Measurements from ENCODE around the gene RHCE.
"Not testable (repeated sequence)": the region's sequence is repeated elsewhere in the genome, so short reads cannot be mapped to it uniquely, and the experiment has no call there.

Gene RHCE

GRCh38 chr1:25420715-25421114, at the start of gene RHCE:
TSS of gene RHCE (minus strand) at chr1:25420825. CDS start at chr1:25420786, 39 bp downstream.
- not testable (repeated sequence) for H3K9ac ChIP-seq (ENCODE audit: low read length); H3K4me1 ChIP-seq (ENCODE audit: insufficient read depth, low read length); H3K27me3 ChIP-seq (ENCODE audit: control insufficient read depth in 1 of 2, insufficient read depth in 2 of 2, low read length in 2 of 2); H3K36me3 ChIP-seq (ENCODE audit: insufficient read depth, low read length); H3K4me3 ChIP-seq (ENCODE audit: low read depth in 1 of 2, low read length in 2 of 2); H3K27ac ChIP-seq (ENCODE audit: low read depth, low read length); H3K9me3 ChIP-seq (ENCODE audit: low read length)

DNA sequence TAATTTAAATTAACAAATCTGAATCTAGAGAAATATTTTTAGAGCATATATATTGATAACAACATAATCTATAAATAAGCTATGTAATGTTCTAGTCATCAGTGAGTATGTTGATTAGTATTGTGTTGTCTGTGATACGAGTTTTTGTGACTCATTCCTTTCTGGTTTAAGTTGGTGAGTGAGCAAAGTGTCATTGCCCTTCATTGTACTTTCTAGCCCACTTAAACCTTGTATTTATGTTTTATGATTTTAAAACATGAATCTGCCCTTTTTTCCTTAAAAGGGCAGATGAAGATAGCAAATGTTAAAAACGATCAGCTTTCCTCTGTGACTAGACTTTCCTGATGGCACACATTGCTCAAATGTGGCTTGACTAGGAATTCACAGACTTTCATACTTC, 48.6 kb upstream of the RHCE start:
- H3K27ac ChIP-seq (ENCODE audit: low read depth, low read length): no peak overlapping the region
- no peaks in the 10 kb centered on the region for H3K36me3 ChIP-seq (ENCODE audit: insufficient read depth, low read length)
- H3K9me3 ChIP-seq (ENCODE audit: low read length): no peaks in the 10 kb centered on the region
- no peaks in the 10 kb centered on the region for H3K27me3 ChIP-seq (ENCODE audit: control insufficient read depth in 1 of 2, insufficient read depth in 2 of 2, low read length in 2 of 2)
- no peak overlapping the region for H3K9ac ChIP-seq (ENCODE audit: low read length)
- no peak overlapping the region for H3K4me3 ChIP-seq (ENCODE audit: low read depth in 1 of 2, low read length in 2 of 2)
- H3K4me1 ChIP-seq (ENCODE audit: insufficient read depth, low read length): peaks cover 18% of the 10 kb centered on the region

- H3K36me3 ChIP-seq (ENCODE audit: insufficient read depth, low read length): no peaks in the 10 kb centered on the region
- no peaks in the 10 kb centered on the region for H3K9me3 ChIP-seq (ENCODE audit: low read length)
- H3K9ac ChIP-seq (ENCODE audit: low read length): no peak overlapping the region
- peaks cover 18% of the 10 kb centered on the region for H3K4me1 ChIP-seq (ENCODE audit: insufficient read depth, low read length)
- H3K4me3 ChIP-seq (ENCODE audit: low read depth in 1 of 2, low read length in 2 of 2): no peak overlapping the region
- no peak overlapping the region for H3K27ac ChIP-seq (ENCODE audit: low read depth, low read length)
- no peaks in the 10 kb centered on the region for H3K27me3 ChIP-seq (ENCODE audit: control insufficient read depth in 1 of 2, insufficient read depth in 2 of 2, low read length in 2 of 2)
Measured at GRCh38 chr1:25468033-25468432, 47.4 kb upstream of the RHCE start.

- Histone ChIP-seq H3K4me3 (ENCODE audit: low read depth in 1 of 2, low read length in 2 of 2) (no peak overlapping the region), H3K36me3 (ENCODE audit: insufficient read depth, low read length) (no peaks in the 10 kb centered on the region), H3K9me3 (ENCODE audit: low read length) (no peaks in the 10 kb centered on the region), H3K27me3 (ENCODE audit: control insufficient read depth in 1 of 2, insufficient read depth in 2 of 2, low read length in 2 of 2) (no peaks in the 10 kb centered on the region), H3K4me1 (ENCODE audit: insufficient read depth, low read length) (peaks cover 18% of the 10 kb centered on the region), H3K9ac (ENCODE audit: low read length) (no peak overlapping the region), H3K27ac (ENCODE audit: low read depth, low read length) (no peak overlapping the region)
Measured at GRCh38 chr1:25467616-25468015, 47.0 kb upstream of the RHCE start.

- H3K27me3 ChIP-seq (ENCODE audit: control insufficient read depth in 1 of 2, insufficient read depth in 2 of 2, low read length in 2 of 2): no peaks in the 10 kb centered on the region
- no peak overlapping the region for H3K9ac ChIP-seq (ENCODE audit: low read length)
- H3K27ac ChIP-seq (ENCODE audit: low read depth, low read length): no peak overlapping the region
- H3K4me3 ChIP-seq (ENCODE audit: low read depth in 1 of 2, low read length in 2 of 2): no peak overlapping the region
- H3K4me1 ChIP-seq (ENCODE audit: insufficient read depth, low read length): peaks cover 18% of the 10 kb centered on the region
- no peaks in the 10 kb centered on the region for H3K9me3 ChIP-seq (ENCODE audit: low read length)
- H3K36me3 ChIP-seq (ENCODE audit: insufficient read depth, low read length): no peaks in the 10 kb centered on the region
Measured at GRCh38 chr1:25467193-25467592, 46.6 kb upstream of the RHCE start.

- Histone ChIP-seq H3K4me1 (ENCODE audit: insufficient read depth, low read length) (peaks cover 13% of the 10 kb centered on the region), H3K36me3 (ENCODE audit: insufficient read depth, low read length) (peaks cover 18% of the 10 kb centered on the region), H3K9ac (ENCODE audit: low read length) (no peak overlapping the region), H3K4me3 (ENCODE audit: low read depth in 1 of 2, low read length in 2 of 2) (no peak overlapping the region), H3K27ac (ENCODE audit: low read depth, low read length) (no peak overlapping the region), H3K9me3 (ENCODE audit: low read length) (no peaks in the 10 kb centered on the region), H3K27me3 (ENCODE audit: control insufficient read depth in 1 of 2, insufficient read depth in 2 of 2, low read length in 2 of 2) (no peaks in the 10 kb centered on the region)
Measured at GRCh38 chr1:25462732-25463131, 42.1 kb upstream of the RHCE start.

DNA sequence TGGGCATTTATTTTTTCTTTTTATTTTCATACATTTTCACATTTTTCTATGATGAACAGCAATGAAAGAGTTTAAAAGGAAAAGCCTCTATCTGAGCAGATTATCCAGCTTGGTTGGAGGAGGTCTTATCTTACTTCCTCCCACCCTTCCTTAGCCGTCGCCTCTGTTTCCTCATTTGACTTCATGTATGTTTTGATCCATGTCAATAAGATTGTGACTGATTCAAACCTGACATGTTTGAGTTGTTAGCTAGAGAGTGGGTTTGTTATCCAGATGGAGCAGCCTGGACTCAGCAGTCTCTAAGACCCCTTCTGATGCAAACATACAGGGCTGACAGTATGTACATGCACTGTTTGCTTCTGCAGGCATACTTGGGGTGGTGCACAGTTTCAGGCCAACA, 41.2 kb upstream of the RHCE start:
- Histone ChIP-seq H3K9me3 (ENCODE audit: low read length) (no peaks in the 10 kb centered on the region), H3K27ac (ENCODE audit: low read depth, low read length) (no peak overlapping the region), H3K4me3 (ENCODE audit: low read depth in 1 of 2, low read length in 2 of 2) (no peak overlapping the region), H3K4me1 (ENCODE audit: insufficient read depth, low read length) (peaks cover 5% of the 10 kb centered on the region), H3K9ac (ENCODE audit: low read length) (no peak overlapping the region), H3K27me3 (ENCODE audit: control insufficient read depth in 1 of 2, insufficient read depth in 2 of 2, low read length in 2 of 2) (no peaks in the 10 kb centered on the region), H3K36me3 (ENCODE audit: insufficient read depth, low read length) (peaks cover 18% of the 10 kb centered on the region)

GRCh38 chr1:25460816-25461215, 40.2 kb upstream of the RHCE start:
- H3K4me3 ChIP-seq (ENCODE audit: low read depth in 1 of 2, low read length in 2 of 2); H3K4me1 ChIP-seq (ENCODE audit: insufficient read depth, low read length); H3K9me3 ChIP-seq (ENCODE audit: low read length); H3K27ac ChIP-seq (ENCODE audit: low read depth, low read length); H3K9ac ChIP-seq (ENCODE audit: low read length); H3K27me3 ChIP-seq (ENCODE audit: control insufficient read depth in 1 of 2, insufficient read depth in 2 of 2, low read length in 2 of 2): not testable (repeated sequence)
- H3K36me3 ChIP-seq (ENCODE audit: insufficient read depth, low read length): peaks cover 23% of the 10 kb centered on the region

- Histone ChIP-seq H3K27me3 (ENCODE audit: control insufficient read depth in 1 of 2, insufficient read depth in 2 of 2, low read length in 2 of 2) (no peaks in the 10 kb centered on the region), H3K4me1 (ENCODE audit: insufficient read depth, low read length) (peaks cover 5% of the 10 kb centered on the region), H3K36me3 (ENCODE audit: insufficient read depth, low read length) (peaks cover 23% of the 10 kb centered on the region), H3K9ac (ENCODE audit: low read length) (no peak overlapping the region), H3K4me3 (ENCODE audit: low read depth in 1 of 2, low read length in 2 of 2) (no peak overlapping the region), H3K9me3 (ENCODE audit: low read length) (no peaks in the 10 kb centered on the region), H3K27ac (ENCODE audit: low read depth, low read length) (no peak overlapping the region)
Measured at GRCh38 chr1:25460020-25460419, 39.4 kb upstream of the RHCE start.

- Histone ChIP-seq H3K9ac (ENCODE audit: low read length) (no peak overlapping the region), H3K36me3 (ENCODE audit: insufficient read depth, low read length) (peaks cover 23% of the 10 kb centered on the region)
Measured at GRCh38 chr1:25458541-25459298, 38.1 kb upstream of the RHCE start.

DNA sequence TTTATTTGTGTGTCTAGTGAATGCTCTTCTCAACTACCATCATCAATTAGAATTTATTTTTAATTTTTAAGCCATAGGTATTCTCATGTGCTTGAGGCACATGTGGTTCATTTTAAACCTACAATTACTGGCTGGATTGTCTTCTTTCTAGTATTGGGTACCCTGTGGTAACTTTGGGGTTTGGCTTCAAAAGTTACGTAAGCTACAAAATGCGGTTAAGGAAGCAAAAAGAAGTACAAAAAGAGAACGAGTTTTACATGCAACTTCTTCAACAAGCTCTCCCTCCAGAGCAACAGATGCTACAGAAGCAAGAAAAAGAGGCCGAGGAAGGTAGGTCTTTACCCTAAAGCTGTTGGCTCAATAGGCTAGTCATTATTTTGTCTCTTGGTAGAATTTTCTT, 35.9 kb upstream of the RHCE start:
- H3K27me3 ChIP-seq (ENCODE audit: control insufficient read depth in 1 of 2, insufficient read depth in 2 of 2, low read length in 2 of 2): no peaks in the 10 kb centered on the region
- H3K4me1 ChIP-seq (ENCODE audit: insufficient read depth, low read length): peaks cover 5% of the 10 kb centered on the region
- no peak overlapping the region for H3K4me3 ChIP-seq (ENCODE audit: low read depth in 1 of 2, low read length in 2 of 2)
- peaks cover 23% of the 10 kb centered on the region for H3K36me3 ChIP-seq (ENCODE audit: insufficient read depth, low read length)
- H3K9me3 ChIP-seq (ENCODE audit: low read length): no peaks in the 10 kb centered on the region
- H3K27ac ChIP-seq (ENCODE audit: low read depth, low read length): no peak overlapping the region
- no peak overlapping the region for H3K9ac ChIP-seq (ENCODE audit: low read length)

More at GRCh38 chr1:25458541-25459298, 38.1 kb upstream of the RHCE start:
- H3K27me3 ChIP-seq (ENCODE audit: control insufficient read depth in 1 of 2, insufficient read depth in 2 of 2, low read length in 2 of 2): no peaks in the 10 kb centered on the region
- peaks cover 5% of the 10 kb centered on the region for H3K4me1 ChIP-seq (ENCODE audit: insufficient read depth, low read length)
- H3K9me3 ChIP-seq (ENCODE audit: low read length): no peaks in the 10 kb centered on the region
- no peak overlapping the region for H3K4me3 ChIP-seq (ENCODE audit: low read depth in 1 of 2, low read length in 2 of 2)
- H3K27ac ChIP-seq (ENCODE audit: low read depth, low read length): no peak overlapping the region

DNA sequence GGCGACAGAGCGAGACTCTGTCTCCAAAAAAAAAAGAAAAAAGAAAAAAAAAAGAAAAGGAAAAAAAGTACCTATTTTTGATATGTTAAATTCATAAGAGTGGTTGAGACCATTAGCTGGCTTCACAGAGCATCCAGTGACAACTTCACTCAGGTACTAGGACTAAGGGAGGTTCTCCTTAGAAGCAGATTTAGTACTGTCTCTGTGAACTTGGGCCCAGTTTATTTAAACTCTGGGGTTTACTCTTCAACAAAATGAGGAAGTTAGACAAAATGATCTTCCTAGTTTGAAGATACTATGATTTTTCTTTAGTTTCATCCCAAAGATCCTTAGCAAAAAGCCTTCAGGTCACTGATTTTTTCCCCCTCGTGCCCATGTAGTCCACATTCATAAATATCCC, 31.3 kb upstream of the RHCE start:
- Histone ChIP-seq H3K4me1 (ENCODE audit: insufficient read depth, low read length) (no peaks in the 10 kb centered on the region), H3K9me3 (ENCODE audit: low read length) (no peaks in the 10 kb centered on the region), H3K4me3 (ENCODE audit: low read depth in 1 of 2, low read length in 2 of 2) (no peak overlapping the region), H3K27ac (ENCODE audit: low read depth, low read length) (no peak overlapping the region), H3K27me3 (ENCODE audit: control insufficient read depth in 1 of 2, insufficient read depth in 2 of 2, low read length in 2 of 2) (no peaks in the 10 kb centered on the region), H3K9ac (ENCODE audit: low read length) (no peak overlapping the region), H3K36me3 (ENCODE audit: insufficient read depth, low read length) (peaks cover 8% of the 10 kb centered on the region)

All from muscle layer of colon (tissue), 2 donors.